ENCODE data around the gene MASP1.

GRCh38 chr3:187288131-187288854 is 3.2 kb downstream of the MASP1 start:
- TF ChIP-seq, protein P1, sequence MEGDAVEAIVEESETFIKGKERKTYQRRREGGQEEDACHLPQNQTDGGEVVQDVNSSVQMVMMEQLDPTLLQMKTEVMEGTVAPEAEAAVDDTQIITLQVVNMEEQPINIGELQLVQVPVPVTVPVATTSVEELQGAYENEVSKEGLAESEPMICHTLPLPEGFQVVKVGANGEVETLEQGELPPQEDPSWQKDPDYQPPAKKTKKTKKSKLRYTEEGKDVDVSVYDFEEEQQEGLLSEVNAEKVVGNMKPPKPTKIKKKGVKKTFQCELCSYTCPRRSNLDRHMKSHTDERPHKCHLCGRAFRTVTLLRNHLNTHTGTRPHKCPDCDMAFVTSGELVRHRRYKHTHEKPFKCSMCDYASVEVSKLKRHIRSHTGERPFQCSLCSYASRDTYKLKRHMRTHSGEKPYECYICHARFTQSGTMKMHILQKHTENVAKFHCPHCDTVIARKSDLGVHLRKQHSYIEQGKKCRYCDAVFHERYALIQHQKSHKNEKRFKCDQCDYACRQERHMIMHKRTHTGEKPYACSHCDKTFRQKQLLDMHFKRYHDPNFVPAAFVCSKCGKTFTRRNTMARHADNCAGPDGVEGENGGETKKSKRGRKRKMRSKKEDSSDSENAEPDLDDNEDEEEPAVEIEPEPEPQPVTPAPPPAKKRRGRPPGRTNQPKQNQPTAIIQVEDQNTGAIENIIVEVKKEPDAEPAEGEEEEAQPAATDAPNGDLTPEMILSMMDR (conservative IDR thresholded peaks at IDR 0.05), result no peak
- no peak for TF ChIP-seq ZFX (IDR thresholded peaks at IDR 0.05)

Data from C4-2B (cell line).